ENCODE results near the gene KCNE1. TPM values are rescaled to one million over a fixed set of nuclear protein-coding genes. Genes with fewer than 3 reads are reported as not detected.
A peak's percentile ranks its signal among the peaks of the same experiment; 100 is the strongest.

Gene KCNE1
- total and polyA plus RNA-seq, 10 of the 15 experiments (the other 5 are each of a cell fraction or from before 2014, with no cell fraction given) = 0.06 to 0.18 (median 0.09) TPM; not detected in 5

GRCh38 chr21:34545079-34545884 is 33.3 kb upstream of the KCNE1 start (continued):
- TF ChIP-seq BCL11A (IDR thresholded peaks at IDR 0.05; ENCODE audit: low read depth, low read length) = peak; percentile 94
- TF ChIP-seq ATF7 (IDR thresholded peaks at IDR 0.05; ENCODE audit: low read depth) = peak; percentile 61
- peak; percentile 68; the same call in 1 of the 2 replicates for TF ChIP-seq POLR2A (IDR thresholded peaks at IDR 0.05; ENCODE audit: low read depth, low read length)
- peak; percentile 94 for TF ChIP-seq ATF2 (IDR thresholded peaks at IDR 0.05; ENCODE audit: low read length)
- no peak for TF ChIP-seq SMAD5 (IDR thresholded peaks at IDR 0.05; ENCODE audit: low read depth)

DNA sequence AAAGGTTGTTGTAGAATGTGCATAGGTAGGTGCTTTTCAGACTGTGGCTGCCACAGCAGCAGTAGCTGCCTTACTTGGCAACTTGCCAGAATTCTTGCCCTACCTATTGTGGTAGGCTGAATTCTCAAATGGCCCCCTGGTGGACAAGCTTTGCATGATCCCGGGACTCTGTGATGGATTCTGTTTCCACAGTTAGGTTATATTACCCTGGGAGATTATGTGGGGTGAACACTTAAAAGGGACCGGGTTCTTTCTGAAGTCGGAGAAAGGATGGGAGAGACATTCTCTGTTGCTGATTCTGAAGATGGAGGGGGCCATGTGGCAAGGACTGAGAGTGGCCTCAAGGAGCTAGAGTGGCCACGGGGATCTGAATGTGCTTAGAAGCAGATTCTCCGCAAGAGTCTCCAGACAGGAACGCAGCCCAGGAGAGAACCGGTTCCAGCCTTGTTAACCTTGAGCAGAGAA is 32.1 kb upstream of the KCNE1 start:
- peaks cover 38% of the 10 kb centered on the region for H3K4me1 ChIP-seq (ENCODE audit: control insufficient read depth, insufficient read depth, low read length)
- no peak for DNase-seq (ENCODE audit: low read depth, low spot score)
- peak overlapping the region; percentile 84 for H3K27ac ChIP-seq (ENCODE audit: control insufficient read depth, insufficient read depth)
- ChIA-PET CTCF (interaction anchor here (0.9 to 3.0 kb wide), 4 partner anchors 10 to 87 kb away, joined by 3 to 13 read pairs (median 4); no protein-coding TSS in a partner anchor), POLR2A (no interaction called here), RAD21 (ENCODE audit: unreplicated experiment) (interaction anchor here (1.6 kb wide), 1 partner anchor 24 kb away, joined by 3 read pairs; no protein-coding TSS in a partner anchor), SMC1A (ENCODE audit: uncharacterized antibody, unreplicated experiment) (interaction anchor here (0.6 to 1.0 kb wide), 2 partner anchors 10 to 38 kb away, joined by 3 read pairs; no protein-coding TSS in a partner anchor)
- in situ Hi-C loops (cut with MboI) (no loop called here), intact Hi-C loops (cut with micrococcal nuclease; ENCODE audit: unreplicated experiment) (loop anchor here (2.0 kb wide), 2 partner anchors 17 to 71 kb away; partner anchors contain the start of gene RCAN1)
- no peak overlapping the region for H2AFZ ChIP-seq (ENCODE audit: control insufficient read depth, low read depth, low read length)
- H3K79me2 ChIP-seq (ENCODE audit: control insufficient read depth, insufficient read depth, low read length) = no peaks in the 10 kb centered on the region; the same call in 1 of the 2 replicates
- H3K4me2 ChIP-seq (ENCODE audit: control insufficient read depth, insufficient read depth) = peak overlapping the region; percentile 93
- H3K27me3 ChIP-seq (replicated peaks in 1 of 2; ENCODE audit: control insufficient read depth in 2 of 2, insufficient read depth in 2 of 2, low read length in 1 of 2) = no peaks in the 10 kb centered on the region
- H3K36me3 ChIP-seq (ENCODE audit: control insufficient read depth in 2 of 2, insufficient read depth in 2 of 2, low read length in 1 of 2) = no peaks in the 10 kb centered on the region
- ATAC-seq = peak; percentile 56
- peak overlapping the region; percentile 73 for H3K9ac ChIP-seq (ENCODE audit: control insufficient read depth, insufficient read depth, low read length)
- no peak for FAIRE-seq
- WGBS (ENCODE audit: insufficient coverage, insufficient replicate concordance, low lambda C conversion rate, missing lambda C conversion rate) = 90% methylated on average over 7 of the region's 7 CpGs
- no peaks in the 10 kb centered on the region for H4K20me1 ChIP-seq (ENCODE audit: control insufficient read depth, insufficient read depth)
- H3K9me3 ChIP-seq (replicated peaks; ENCODE audit: control insufficient read depth, insufficient read depth, low read length) = peaks cover 2% of the 10 kb centered on the region; the same call in 1 of the 3 replicates
- TF ChIP-seq RUNX3 (IDR thresholded peaks at IDR 0.05; ENCODE audit: low read length) (peak; percentile 47), SMAD1 (IDR thresholded peaks at IDR 0.05; ENCODE audit: low read depth, partially characterized antibody) (peak; percentile 95), RAD21 (IDR thresholded peaks at IDR 0.05; ENCODE audit: insufficient read depth, low read depth, low read length) (peak; percentile 37), POLR2AphosphoS5 (IDR thresholded peaks at IDR 0.05; ENCODE audit: low read length) (peak; percentile 59; the same call in 1 of the 2 replicates), HDGF (IDR thresholded peaks at IDR 0.05) (no peak), CTCF (IDR thresholded peaks at IDR 0.05 in 2 of 3, conservative IDR thresholded peaks at IDR 0.05 in 1 of 3; ENCODE audit: control insufficient read depth in 2 of 3, extremely low read depth in 1 of 3, insufficient read depth in 1 of 3, low read depth in 3 of 3, low read length in 3 of 3) (peak; percentile 11 to 43 (median 39); a peak in 4 of 6 replicates), TBL1XR1 (IDR thresholded peaks at IDR 0.05; ENCODE audit: low read depth, low read length) (no peak), SMC3 (IDR thresholded peaks at IDR 0.05; ENCODE audit: borderline replicate concordance, low read length) (peak; percentile 25; the same call in 1 of the 2 replicates)
- TF ChIP-seq, protein P1, sequence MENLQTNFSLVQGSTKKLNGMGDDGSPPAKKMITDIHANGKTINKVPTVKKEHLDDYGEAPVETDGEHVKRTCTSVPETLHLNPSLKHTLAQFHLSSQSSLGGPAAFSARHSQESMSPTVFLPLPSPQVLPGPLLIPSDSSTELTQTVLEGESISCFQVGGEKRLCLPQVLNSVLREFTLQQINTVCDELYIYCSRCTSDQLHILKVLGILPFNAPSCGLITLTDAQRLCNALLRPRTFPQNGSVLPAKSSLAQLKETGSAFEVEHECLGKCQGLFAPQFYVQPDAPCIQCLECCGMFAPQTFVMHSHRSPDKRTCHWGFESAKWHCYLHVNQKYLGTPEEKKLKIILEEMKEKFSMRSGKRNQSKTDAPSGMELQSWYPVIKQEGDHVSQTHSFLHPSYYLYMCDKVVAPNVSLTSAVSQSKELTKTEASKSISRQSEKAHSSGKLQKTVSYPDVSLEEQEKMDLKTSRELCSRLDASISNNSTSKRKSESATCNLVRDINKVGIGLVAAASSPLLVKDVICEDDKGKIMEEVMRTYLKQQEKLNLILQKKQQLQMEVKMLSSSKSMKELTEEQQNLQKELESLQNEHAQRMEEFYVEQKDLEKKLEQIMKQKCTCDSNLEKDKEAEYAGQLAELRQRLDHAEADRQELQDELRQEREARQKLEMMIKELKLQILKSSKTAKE (IDR thresholded peaks at IDR 0.05; ENCODE audit: low read depth, poor library complexity, severe bottlenecking) = peak; percentile 71
- no TSS peak for BruUV-seq (replicated peaks)
- no peak overlapping the region for H3K4me3 ChIP-seq

All from GM12878 (cell line).